GM13976 (cell line): ENCODE results near the gene TJAP1.

Source experiments
- DNase-seq: peaks from one replicate; pipeline ENCODE4 v3.0.0; 2012; ENCODE audit warnings: low spot score
- in situ Hi-C: fragments of 300-500 bp; cut with MboI; formaldehyde crosslinking; loops from one replicate; pipeline ENCODE4 v1.12.0; 2022; ENCODE audit warnings: low sequenced_read_pairs, mixed read lengths, inconsistent platforms; ENCODE audit not compliant: unreplicated experiment
- TF ChIP-seq, protein P1 (sequence below): IDR thresholded peaks from 2 replicates; pipeline ENCODE4 v1.5.1; 2012; ENCODE audit warnings: borderline replicate concordance, mild to moderate bottlenecking; ENCODE audit not compliant: insufficient read depth; ENCODE audit errors: extremely low read depth, missing control alignments, control extremely low read depth

The TJAP1 gene

DNA sequence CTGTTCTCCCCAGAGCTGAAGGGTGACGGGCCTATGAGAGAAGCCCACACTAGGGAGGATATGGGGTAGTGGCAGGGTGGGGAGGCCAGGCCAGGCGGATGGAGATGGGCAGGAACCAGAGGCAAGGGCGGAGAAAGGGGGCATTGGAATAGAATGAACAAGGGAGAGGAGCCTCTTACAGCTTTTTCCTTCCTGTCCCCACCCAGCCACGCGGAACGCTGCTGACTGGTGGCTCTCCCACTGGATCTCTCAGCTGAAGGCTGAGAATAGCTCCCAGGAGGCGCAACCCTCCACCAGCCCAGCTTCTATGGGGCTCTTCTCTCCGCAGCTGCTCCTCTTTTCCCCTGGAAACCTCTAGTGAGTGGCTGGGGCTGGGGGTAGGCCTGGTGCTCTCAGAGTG, 32.8 kb upstream of the TJAP1 start:
- DNase-seq, result no peak
- TF ChIP-seq, protein P1, sequence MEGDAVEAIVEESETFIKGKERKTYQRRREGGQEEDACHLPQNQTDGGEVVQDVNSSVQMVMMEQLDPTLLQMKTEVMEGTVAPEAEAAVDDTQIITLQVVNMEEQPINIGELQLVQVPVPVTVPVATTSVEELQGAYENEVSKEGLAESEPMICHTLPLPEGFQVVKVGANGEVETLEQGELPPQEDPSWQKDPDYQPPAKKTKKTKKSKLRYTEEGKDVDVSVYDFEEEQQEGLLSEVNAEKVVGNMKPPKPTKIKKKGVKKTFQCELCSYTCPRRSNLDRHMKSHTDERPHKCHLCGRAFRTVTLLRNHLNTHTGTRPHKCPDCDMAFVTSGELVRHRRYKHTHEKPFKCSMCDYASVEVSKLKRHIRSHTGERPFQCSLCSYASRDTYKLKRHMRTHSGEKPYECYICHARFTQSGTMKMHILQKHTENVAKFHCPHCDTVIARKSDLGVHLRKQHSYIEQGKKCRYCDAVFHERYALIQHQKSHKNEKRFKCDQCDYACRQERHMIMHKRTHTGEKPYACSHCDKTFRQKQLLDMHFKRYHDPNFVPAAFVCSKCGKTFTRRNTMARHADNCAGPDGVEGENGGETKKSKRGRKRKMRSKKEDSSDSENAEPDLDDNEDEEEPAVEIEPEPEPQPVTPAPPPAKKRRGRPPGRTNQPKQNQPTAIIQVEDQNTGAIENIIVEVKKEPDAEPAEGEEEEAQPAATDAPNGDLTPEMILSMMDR, result no peak
- in situ Hi-C loops, result no loop called here

DNA sequence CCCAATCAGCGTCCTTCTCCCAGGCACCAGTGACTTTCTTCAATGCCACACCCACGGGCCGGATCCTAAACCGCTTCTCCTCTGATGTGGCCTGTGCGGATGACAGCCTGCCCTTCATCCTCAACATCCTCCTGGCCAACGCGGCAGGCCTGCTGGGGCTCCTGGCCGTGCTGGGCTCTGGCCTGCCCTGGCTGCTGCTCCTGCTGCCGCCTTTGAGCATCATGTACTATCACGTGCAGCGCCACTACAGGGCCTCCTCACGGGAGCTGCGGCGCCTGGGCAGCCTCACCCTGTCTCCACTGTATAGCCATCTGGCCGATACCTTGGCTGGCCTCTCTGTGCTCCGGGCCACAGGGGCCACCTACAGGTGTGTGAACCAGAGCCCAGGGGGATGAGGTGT, 31.8 kb upstream of the TJAP1 start:
- TF ChIP-seq, protein P1, result no peak
- no peak for DNase-seq
- in situ Hi-C loops, result no loop called here

DNA sequence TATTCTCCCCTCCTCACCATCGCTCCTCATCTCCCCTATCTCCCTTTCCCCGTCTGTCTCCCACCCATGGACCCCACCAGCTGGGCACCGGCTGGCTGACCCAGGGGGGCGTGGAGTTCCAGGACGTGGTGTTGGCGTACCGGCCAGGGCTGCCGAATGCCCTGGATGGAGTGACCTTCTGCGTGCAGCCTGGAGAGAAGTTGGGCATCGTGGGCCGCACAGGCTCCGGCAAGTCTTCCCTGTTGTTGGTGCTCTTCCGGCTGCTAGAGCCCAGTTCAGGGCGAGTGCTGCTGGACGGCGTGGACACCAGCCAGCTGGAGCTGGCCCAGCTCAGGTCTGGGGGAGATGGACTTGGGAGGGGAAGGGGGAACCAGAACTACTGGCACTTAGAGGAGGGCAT, 29.8 kb upstream of the TJAP1 start:
- TF ChIP-seq, protein P1, result no peak
- in situ Hi-C loops, result no loop called here
- DNase-seq, result no peak

DNA sequence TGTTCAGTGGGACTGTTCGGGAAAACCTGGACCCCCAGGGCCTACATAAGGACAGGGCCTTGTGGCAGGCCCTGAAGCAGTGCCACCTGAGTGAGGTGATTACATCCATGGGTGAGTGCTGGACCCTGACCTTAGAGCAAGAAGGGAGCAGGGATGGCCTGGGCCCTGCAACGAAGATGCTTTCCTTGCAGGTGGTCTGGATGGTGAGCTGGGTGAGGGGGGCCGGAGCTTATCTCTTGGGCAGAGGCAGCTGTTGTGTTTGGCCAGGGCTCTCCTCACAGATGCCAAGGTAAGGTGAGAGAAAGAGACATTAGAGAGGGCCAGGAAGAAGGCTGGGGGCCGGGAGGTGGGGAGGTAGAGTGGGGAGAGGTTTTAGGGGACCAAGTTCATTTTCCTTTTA, 28.5 kb upstream of the TJAP1 start:
- in situ Hi-C loops, result no loop called here
- TF ChIP-seq, protein P1, result no peak
- DNase-seq, result no peak

DNA sequence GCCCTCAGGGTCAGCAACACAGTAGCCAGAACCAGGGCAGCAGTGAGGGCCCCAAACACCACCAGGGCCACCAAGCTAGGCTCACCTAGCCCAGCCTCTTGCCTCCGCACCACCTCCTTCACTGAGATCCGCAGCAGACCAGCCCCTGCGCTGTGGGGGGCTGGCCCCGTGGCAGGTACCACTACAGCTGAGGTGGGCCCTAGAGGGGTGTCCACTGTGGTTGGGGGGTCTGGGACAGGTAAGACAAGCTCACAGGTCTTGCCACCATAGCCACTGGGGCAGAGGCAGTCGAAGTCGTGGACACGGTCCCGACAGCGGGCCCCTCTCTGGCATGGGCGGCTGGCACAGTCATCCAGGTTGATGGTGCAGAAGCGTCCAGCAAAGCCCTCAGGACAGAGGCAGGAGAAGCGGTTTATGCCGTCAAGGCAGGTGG, 26.7 kb upstream of the TJAP1 start:
- DNase-seq, result no peak
- in situ Hi-C loops, result no loop called here
- TF ChIP-seq, protein P1, result no peak

DNA sequence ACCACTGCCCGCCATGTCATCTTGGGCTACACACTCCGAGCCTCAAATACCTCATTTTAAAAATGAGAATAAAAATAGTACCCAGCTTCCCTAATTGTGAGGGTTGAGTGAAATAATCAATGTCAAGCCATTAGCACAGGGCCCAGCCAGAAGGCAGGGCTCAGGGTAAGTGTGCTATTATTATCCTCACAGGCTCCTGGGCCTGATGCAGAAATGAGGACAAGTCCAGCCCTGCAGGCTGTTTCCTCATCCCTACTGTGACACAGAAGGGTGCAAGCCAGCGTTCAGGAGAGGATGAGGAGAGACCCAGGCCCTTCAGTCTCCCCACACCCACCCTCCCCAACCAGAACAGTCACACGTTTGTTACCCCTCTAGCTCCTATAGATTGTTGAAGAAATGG, 26.0 kb upstream of the TJAP1 start:
- in situ Hi-C loops, result no loop called here
- TF ChIP-seq, protein P1, result no peak
- no peak for DNase-seq

DNA sequence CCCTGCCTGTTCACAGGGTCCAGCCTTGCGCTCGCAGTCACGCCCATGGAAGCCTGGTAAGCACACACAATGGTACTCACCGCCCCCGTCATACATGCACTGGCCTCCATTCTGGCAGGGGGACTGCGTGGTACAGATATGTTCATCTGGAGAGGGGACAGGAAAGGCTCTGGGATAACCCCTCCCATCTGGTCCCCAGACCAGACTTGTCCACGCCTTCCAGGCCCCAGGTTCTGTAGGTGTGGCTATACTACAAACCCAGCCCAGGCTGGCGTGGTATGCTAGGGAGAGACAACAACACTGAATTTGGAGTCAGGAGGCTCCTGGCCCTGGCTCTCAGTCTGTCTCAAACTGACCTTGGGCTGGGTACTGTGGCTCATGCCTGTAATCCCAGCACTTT, 25.4 kb upstream of the TJAP1 start:
- TF ChIP-seq, protein P1, result no peak
- in situ Hi-C loops, result no loop called here
- no peak for DNase-seq
